ENCODE results near the gene CLASP2.

DNA sequence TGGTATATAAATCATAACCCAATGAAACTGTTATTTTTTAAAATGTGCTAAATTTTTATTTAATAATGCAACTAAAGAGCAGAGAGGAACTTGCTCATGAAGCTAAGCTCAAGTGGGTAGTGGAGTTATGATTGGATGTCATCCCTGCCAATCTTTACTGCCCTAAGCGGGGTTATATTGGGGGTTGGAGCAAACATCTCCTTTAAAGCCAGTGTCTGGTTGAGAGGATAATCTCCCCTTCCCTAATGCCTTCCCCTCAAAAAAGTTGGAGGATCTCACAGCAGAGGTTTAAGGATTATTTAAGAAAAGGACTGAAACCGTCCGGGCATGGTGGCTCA, 32.1 kb upstream of the CLASP2 start:
- TF ChIP-seq, protein P1, sequence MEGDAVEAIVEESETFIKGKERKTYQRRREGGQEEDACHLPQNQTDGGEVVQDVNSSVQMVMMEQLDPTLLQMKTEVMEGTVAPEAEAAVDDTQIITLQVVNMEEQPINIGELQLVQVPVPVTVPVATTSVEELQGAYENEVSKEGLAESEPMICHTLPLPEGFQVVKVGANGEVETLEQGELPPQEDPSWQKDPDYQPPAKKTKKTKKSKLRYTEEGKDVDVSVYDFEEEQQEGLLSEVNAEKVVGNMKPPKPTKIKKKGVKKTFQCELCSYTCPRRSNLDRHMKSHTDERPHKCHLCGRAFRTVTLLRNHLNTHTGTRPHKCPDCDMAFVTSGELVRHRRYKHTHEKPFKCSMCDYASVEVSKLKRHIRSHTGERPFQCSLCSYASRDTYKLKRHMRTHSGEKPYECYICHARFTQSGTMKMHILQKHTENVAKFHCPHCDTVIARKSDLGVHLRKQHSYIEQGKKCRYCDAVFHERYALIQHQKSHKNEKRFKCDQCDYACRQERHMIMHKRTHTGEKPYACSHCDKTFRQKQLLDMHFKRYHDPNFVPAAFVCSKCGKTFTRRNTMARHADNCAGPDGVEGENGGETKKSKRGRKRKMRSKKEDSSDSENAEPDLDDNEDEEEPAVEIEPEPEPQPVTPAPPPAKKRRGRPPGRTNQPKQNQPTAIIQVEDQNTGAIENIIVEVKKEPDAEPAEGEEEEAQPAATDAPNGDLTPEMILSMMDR (IDR thresholded peaks at IDR 0.05 in 4 of 5, conservative IDR thresholded peaks at IDR 0.05 in 1 of 5), result no peak
- no peak for TF ChIP-seq POLR2A (IDR thresholded peaks at IDR 0.05)
